ENCODE results near the gene PTPRN2. TPM values are rescaled to one million over a fixed set of nuclear protein-coding genes. Genes with fewer than 3 reads are reported as not detected.

Gene PTPRN2
- total RNA-seq, 1 experiment from 2014 or later: 4.4 TPM

DNA sequence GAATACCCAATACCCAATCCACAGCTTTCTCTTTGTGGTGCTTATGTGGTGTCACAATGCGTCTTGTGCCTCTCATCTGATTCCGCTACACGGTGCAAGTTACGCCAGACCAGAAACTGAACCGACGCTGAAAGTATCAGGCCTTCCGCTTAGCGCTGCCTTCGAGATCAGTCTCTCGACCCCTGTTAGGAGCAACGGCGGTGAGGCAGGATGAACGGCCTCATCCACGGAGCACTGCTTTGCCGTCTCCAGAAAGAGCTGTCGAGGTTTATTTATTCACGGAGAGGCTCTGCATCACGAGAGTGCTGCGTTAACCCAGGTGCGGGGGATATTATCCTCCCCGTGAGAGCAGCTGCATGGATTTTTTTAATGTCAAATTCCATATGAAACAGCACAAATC, 786.5 kb downstream of the PTPRN2 start:
- no peak for DNase-seq (ENCODE audit: low spot score)

DNA sequence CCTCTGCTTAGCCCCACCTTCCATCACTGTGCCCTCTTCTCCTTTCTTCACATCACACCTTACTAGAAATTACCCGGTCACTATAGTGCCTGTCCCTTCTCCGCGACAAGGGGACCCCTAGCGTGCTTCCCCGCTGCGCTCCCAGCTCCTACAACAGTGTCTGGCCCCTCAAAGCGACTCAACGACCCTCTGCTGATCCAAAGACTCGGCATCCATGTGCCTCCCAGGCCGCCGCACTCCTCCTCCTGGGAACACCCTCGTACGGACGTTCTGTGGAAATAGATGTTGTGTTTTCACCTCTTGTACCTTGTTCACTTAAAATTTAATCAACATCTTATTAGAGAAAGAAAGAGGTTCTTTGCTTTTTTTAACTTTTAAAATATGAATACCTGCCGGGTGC, 787.3 kb downstream of the PTPRN2 start:
- no peak for DNase-seq (ENCODE audit: low spot score)

DNA sequence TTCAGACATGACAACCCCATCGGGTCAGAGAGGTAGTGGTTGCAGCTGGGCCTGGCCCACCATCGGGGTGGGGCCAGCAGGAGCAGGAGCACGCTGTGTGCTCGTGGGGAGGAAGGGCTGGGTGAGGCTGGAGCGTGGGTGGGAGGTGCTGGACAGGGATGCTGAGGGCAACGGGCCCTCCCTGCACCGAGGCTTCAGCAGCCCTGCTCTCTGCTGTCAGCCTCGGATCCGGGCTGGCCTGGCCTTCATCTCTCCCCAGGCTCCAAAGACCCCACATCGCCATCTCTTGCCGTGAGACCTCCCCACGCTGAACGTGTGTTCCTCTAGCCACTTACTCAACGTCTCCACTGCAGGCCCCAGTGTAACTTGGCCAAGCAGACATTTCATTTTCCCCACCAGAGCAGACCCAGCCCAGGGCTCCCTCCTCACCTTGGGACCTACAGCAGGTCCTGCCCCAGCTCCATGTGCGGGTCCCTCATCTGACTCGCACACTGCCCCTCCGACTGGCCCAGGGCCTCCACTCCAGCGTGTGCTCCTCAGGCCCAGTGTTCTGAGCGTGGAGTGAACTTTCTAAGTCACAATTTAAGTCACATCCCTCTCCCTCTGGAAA, 788.4 kb downstream of the PTPRN2 start:
- no peak for DNase-seq (ENCODE audit: low spot score)

GRCh38 chr7:157797361-157797760, 790.3 kb downstream of the PTPRN2 start:
- no peak for DNase-seq (ENCODE audit: low spot score)

- DNase-seq (ENCODE audit: low spot score): no peak
Observed at GRCh38 chr7:157796846-157797245, 790.8 kb downstream of the PTPRN2 start.

GRCh38 chr7:157795643-157796042, 792.0 kb downstream of the PTPRN2 start:
- no peak for DNase-seq (ENCODE audit: low spot score)

DNA sequence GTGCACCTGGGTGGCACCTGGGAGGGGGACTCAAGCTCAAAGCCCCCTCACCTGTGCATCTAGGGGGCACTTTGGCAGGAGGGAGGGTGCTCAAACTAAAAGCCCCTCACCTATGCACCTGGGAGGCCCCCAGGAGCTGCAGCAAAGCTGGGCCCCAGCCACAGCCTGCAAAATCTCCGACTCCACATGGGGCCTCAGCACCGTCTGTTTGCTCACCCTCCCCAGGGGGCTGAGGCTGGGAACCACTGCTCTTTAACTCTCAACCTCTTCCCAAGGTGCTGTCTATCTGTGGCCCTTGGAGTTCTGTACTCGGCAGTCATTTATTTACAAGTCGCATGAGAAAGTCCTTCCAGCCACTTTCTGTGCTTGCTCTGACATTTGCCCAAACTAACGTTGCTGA, 792.4 kb downstream of the PTPRN2 start:
- no peak for DNase-seq (ENCODE audit: low spot score)

- DNase-seq (ENCODE audit: low spot score): no peak
Observed at GRCh38 chr7:157794746-157795065, 792.9 kb downstream of the PTPRN2 start.

DNA sequence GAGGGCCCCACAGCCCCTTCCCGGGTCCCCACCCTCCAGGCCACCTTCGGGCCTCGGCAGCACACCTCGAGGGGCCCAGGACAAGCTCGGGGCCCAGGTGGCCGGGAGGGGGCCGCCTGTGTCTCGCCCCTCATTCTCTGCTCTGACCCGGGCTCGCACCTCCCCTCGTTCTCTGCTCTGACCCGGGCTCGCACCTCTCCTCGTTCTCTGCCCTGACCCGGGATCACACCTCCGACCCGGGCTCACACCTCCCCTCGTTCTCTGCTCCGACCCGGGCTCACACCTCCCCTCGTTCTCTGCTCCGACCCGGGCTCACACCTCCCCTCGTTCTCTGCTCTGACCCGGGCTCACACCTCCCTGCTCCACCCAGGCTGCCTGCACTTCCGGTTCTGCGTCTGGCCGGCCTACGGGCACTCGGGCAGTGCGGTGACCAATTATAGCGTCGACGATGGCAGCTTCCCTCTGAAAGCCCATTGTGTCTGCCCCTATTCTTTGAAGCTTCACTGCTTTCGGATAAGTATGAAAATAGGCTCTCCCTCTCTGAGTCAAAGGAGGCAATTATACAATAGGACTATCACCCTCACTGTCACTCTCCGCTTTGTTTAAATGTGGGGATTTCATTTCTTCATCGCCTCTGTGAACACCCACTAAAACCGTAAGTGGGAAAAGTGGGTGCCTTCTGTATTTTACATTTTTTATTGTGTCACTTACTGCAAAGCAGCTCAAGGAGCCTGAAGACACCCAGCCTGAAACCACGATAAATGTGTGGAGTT, 793.5 kb downstream of the PTPRN2 start:
- DNase-seq (ENCODE audit: low spot score): no peak

DNA sequence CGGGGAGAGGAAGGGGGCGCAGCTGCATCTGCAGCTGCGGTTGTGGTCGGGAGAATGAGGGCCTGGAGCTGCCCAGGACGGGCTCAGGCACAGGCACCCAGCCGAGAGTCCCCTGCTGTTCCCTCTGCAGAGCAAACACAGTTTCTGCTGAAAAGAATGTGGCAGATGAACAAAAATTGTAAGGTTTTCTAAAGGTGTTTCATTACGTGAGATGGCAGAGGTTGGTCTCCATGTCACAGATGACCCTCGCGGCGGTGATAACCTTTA, 794.6 kb downstream of the PTPRN2 start:
- DNase-seq (ENCODE audit: low spot score): no peak

DNA sequence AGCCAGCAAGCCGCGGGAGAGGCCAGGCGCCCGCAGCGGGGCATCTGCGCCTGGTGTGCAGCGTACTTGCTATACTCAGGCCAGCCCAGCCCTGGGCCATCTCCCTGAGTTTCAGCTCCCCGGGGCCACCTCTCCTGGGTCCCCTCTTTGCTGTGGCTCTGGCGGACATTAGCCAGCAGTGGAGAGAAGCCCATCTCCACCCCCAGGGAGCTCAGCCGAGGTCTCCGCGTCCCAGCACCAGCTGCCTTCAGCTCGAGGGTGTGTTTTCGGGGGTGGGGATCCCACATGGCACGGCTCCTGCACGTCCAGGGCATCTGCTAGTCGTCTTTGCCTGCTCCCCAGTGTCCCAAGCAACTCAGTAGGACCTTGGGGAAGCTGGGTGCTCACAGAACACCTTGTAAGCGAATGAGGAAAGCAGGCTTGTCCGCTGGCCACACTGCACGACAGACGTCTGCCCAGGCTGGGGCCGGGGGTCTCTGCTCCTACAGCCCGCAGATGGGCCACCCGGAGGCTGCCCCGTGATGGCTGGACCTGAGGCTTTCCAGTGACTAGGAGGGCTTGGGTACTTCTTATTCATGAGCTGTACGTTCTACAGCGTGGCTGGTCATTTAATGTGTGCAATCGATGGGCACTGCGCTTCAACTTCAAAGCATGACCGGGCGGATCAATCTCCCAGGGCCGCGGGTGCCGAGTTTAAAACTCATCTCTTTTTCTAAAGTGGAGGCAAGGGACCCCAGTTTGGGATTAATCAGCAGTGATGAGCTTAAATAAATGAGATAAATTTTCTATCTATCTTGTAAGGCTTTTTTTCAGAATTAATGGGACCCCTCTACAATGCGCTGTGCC, 795.2 kb downstream of the PTPRN2 start:
- DNase-seq (ENCODE audit: low spot score): no peak

DNA sequence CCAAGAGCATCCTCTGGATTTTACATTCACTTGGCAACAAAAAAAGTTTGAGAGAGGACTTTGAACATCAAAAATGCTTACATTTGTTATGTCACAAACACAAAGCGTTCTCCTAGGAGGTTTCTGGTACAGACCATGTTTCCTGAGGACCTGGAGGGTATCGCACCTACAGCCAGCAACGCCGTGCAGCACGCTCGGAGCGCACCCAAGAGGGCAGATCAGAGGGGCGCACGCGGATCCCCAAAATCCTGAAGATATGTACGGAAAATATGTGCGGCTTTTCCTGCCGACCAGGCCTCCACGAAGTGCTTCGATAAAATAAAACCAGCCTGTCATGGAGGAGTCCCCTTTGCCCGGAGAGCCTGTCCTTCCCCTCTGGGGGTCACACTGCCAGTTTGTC, 796.0 kb downstream of the PTPRN2 start:
- DNase-seq (ENCODE audit: low spot score): no peak

DNA sequence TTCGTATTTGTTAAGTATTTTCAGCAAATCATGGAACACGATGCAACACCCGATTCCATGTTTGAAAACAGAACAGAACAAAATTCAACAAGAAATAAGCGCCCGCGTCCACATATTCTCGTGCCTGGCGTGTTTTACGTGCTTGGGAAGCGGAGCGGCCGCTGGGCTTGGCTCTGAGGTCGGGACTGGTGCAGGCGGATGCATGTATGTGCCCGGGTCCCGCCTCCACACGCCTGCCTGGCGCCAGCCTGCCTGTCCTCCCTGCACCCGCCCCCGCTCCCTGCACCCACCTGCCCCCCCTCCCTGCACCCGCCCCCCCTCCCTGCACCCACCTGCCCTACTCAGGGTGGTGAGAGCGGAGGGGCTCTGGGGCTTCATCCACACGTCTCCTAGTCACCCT, 796.4 kb downstream of the PTPRN2 start:
- DNase-seq (ENCODE audit: low spot score): no peak

DNA sequence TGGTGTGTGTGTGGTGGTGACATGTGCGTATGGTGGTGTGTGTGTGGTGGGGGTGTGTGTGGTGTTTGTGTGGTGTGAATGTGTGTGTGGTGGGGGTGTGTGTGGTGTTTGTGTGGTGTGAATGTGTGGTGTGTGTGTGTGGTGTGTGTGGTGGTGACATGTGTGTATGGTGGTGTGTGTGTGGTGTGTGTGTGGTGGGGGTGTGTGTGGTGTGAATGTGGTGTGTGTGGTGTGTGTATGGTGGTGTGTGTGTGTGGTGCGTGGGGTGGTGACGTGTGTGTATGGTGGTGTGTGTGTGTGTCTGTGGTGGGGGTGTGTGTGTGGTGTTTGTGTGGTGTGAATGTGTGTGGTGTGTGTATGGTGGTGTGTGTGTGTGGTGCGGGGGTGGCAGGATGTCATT, 797.7 kb downstream of the PTPRN2 start:
- no peak for DNase-seq (ENCODE audit: low spot score)

DNA sequence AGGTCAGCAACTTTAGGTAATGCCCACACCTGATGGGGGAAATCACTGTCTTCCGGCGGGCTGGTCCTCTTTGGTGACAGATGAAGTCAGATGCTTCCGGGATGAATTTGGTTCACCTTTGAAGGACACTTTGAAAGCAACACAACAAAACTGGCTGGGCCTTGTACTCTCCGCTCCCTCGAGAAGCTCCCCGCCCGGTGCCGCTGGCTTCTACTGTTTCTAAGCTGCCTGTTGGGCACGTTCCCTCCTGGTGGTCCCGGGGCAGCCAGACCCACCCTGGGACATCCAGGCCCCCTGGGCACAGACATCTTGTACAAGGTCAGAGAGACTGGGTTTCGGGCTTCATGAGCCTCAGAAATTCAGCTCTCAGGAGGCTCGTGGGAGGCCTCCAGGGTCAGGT, 798.5 kb downstream of the PTPRN2 start:
- no peak for DNase-seq (ENCODE audit: low spot score)

- DNase-seq (ENCODE audit: low spot score): no peak
Observed at GRCh38 chr7:157788573-157788972, 799.0 kb downstream of the PTPRN2 start.

- no peak for DNase-seq (ENCODE audit: low spot score)
Observed at GRCh38 chr7:157787275-157787701, 800.3 kb downstream of the PTPRN2 start.

GRCh38 chr7:157786375-157787274, 801.0 kb downstream of the PTPRN2 start:
- DNase-seq (ENCODE audit: low spot score): no peak

- no peak for DNase-seq (ENCODE audit: low spot score)
Observed at GRCh38 chr7:157785486-157786186, 802.0 kb downstream of the PTPRN2 start.

GRCh38 chr7:157784979-157785441, 802.6 kb downstream of the PTPRN2 start:
- DNase-seq (ENCODE audit: low spot score): no peak
